Glutamatergic neuron (in vitro differentiated cells): ENCODE results near the gene BTN3A1. TPM values are rescaled to one million over a fixed set of nuclear protein-coding genes. Genes with fewer than 3 reads are reported as not detected.

Source experiments
- DNase-seq: peaks from one replicate; pipeline ENCODE4 v3.0.0; 2022
- H3K27ac Mint-ChIP-seq: one replicate; pipeline ENCODE4 v1.8.0; 2020; ENCODE audit warnings: mild to moderate bottlenecking, mixed read lengths, inconsistent platforms; ENCODE audit not compliant: unreplicated experiment
- H3K27me3 Mint-ChIP-seq: one replicate; pipeline ENCODE4 v1.8.0; 2020; ENCODE audit warnings: mild to moderate bottlenecking, moderate library complexity, mixed read lengths, inconsistent platforms; ENCODE audit not compliant: unreplicated experiment
- H3K36me3 Mint-ChIP-seq: one replicate; pipeline ENCODE4 v1.8.0; 2020; ENCODE audit warnings: mild to moderate bottlenecking, mixed read lengths, inconsistent platforms; ENCODE audit not compliant: unreplicated experiment
- H3K4me1 Mint-ChIP-seq: one replicate; pipeline ENCODE4 v1.8.0; 2020; ENCODE audit warnings: mild to moderate bottlenecking, low read depth, mixed read lengths, inconsistent platforms; ENCODE audit not compliant: unreplicated experiment
- H3K4me3 Mint-ChIP-seq: one replicate; pipeline ENCODE4 v1.8.0; 2020; ENCODE audit warnings: mild to moderate bottlenecking, mixed read lengths, inconsistent platforms; ENCODE audit not compliant: unreplicated experiment
- H3K9me3 Mint-ChIP-seq: one replicate; pipeline ENCODE4 v1.8.0; 2020; ENCODE audit warnings: mild to moderate bottlenecking, moderate library complexity, mixed read lengths, inconsistent platforms; ENCODE audit not compliant: unreplicated experiment
- total RNA-seq: library from RNA; stranded (reverse); fragmentation: NEBNext Ultra II Directional; extraction: Animal tissue kit (Norgen Biotek cat#: 25700); gene quantifications from one replicate; pipeline ENCODE4 v1.2.1, GENCODE V29; 2021; ENCODE audit not compliant: unreplicated experiment
- TF ChIP-seq, protein P1 (sequence below): fragments of 200-600 bp; sonication (generic); IDR thresholded peaks from one replicate; pipeline ENCODE4 v1.5.0; 2021; ENCODE audit not compliant: partially characterized antibody, unreplicated experiment

Gene BTN3A1
- total RNA-seq, 1 donor from 2014 or later = 2.2 TPM

DNA sequence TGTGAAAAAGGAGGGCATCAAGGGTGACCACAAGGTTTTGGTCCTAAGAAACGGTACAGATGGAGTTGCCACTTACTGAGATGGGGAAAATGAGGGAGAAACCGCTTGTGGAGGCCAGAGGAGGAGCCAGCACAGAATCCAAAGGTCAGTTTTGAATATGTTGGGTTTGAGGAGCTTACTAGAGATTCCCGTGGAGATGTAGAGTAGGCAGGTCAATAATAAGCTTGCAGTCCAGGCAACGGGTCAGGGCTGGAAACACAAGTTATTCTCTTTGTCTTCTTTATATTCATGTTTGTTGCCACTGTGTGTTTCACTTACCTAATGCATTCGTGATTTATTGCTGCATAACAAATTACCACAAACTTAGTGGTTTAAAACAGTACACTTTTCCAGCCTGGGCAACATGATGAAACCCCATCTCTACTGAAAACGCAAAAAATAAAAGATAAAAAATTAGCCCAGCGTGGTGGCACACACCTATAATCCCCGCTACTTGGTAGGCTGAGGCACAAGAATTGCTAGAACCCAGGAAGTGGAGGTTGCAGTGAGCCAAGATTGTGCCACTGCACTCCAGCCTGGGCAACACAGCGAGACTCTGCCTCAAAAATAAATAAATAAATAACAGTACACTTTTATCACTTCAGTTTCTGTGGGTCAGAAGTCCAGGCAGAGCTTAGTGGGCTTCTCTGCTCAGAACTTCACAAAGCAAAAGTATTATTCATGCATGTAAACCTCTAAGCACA, 39.8 kb upstream of the BTN3A1 start:
- Mint-ChIP-seq H3K36me3 (no peaks in the 10 kb centered on the region), H3K4me1 (no peaks in the 10 kb centered on the region), H3K9me3 (no peaks in the 10 kb centered on the region), H3K4me3 (no peak overlapping the region), H3K27me3 (no peaks in the 10 kb centered on the region), H3K27ac (no peak overlapping the region)
- TF ChIP-seq, protein P1, sequence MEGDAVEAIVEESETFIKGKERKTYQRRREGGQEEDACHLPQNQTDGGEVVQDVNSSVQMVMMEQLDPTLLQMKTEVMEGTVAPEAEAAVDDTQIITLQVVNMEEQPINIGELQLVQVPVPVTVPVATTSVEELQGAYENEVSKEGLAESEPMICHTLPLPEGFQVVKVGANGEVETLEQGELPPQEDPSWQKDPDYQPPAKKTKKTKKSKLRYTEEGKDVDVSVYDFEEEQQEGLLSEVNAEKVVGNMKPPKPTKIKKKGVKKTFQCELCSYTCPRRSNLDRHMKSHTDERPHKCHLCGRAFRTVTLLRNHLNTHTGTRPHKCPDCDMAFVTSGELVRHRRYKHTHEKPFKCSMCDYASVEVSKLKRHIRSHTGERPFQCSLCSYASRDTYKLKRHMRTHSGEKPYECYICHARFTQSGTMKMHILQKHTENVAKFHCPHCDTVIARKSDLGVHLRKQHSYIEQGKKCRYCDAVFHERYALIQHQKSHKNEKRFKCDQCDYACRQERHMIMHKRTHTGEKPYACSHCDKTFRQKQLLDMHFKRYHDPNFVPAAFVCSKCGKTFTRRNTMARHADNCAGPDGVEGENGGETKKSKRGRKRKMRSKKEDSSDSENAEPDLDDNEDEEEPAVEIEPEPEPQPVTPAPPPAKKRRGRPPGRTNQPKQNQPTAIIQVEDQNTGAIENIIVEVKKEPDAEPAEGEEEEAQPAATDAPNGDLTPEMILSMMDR = no peak
- no peak for DNase-seq

DNA sequence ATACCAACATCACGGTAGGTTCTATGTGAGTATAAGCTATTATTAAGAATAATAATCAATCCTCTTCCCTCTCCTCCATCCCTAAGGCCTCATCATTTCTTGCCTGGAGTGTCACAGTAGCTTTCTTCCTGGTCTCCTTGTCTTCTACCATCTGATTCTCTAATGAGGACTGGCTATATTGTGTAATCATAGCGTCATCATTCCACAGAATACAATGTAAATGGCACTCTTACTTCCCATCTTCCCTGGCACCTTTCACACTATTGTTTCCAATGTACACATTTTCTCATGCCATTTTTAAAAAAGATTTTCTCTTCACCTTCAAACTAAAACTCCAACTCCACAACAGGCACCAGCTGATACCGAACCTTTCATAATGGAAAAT, 39.2 kb upstream of the BTN3A1 start:
- no peak overlapping the region for H3K4me3 Mint-ChIP-seq
- H3K36me3 Mint-ChIP-seq = no peaks in the 10 kb centered on the region

DNA sequence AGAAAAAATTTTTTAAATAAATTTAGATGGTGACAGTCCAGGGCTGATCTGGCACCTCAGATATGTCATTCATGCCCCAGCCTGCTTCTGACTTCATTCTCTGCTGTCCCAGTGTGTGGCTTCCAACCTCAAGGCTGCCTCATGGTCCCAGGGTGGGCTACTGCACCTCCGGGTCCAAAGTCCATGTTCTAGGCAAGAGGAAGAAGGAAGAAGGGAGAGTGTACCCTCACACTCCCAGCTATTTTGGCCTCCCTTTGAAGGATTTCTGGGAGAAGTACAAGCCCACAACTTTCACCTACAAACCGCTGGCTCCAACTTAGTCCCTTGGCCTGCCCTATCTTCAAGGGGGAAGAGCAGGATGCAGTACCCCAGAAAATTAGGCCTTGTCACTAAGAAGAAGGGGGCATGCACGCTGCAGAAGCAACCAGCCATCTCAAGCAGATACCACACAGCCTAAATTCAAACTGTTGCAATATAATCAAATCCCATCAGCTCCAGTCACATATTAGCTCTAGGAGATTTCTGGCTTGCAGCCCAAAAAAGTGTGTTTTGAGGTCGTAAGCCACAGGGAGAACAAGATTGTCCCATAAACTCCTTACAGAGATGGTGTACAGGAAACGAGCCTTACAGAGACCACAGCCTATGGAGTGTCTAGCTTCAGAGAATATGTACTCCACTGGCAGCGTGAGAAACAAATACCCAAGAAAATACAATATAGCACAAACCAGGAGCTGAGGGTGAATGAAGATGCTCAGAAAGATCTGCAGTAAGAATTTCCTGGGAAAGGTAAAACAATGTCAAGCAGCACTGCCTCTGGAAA, 38.0 kb upstream of the BTN3A1 start:
- Mint-ChIP-seq H3K27me3 (no peaks in the 10 kb centered on the region), H3K9me3 (no peaks in the 10 kb centered on the region), H3K4me1 (no peaks in the 10 kb centered on the region), H3K4me3 (peak overlapping the region; percentile 65), H3K27ac (no peak overlapping the region), H3K36me3 (no peaks in the 10 kb centered on the region)
- TF ChIP-seq, protein P1 = no peak
- no peak for DNase-seq

More for the DNA sequence above, 39.2 kb upstream of the BTN3A1 start:
- TF ChIP-seq, protein P1 = no peak
- DNase-seq = no peak
- no peaks in the 10 kb centered on the region for H3K4me1 Mint-ChIP-seq
- H3K9me3 Mint-ChIP-seq = no peaks in the 10 kb centered on the region
- no peaks in the 10 kb centered on the region for H3K27me3 Mint-ChIP-seq
- H3K27ac Mint-ChIP-seq = no peak overlapping the region

- DNase-seq = no peak
- H3K36me3 Mint-ChIP-seq = no peaks in the 10 kb centered on the region
- TF ChIP-seq, protein P1 = no peak
- H3K27ac Mint-ChIP-seq = no peak overlapping the region
- no peaks in the 10 kb centered on the region for H3K4me1 Mint-ChIP-seq
- H3K27me3 Mint-ChIP-seq = no peaks in the 10 kb centered on the region
- no peak overlapping the region for H3K4me3 Mint-ChIP-seq
- H3K9me3 Mint-ChIP-seq = no peaks in the 10 kb centered on the region
Measured at GRCh38 chr6:26365633-26365995, 36.5 kb upstream of the BTN3A1 start.

DNA sequence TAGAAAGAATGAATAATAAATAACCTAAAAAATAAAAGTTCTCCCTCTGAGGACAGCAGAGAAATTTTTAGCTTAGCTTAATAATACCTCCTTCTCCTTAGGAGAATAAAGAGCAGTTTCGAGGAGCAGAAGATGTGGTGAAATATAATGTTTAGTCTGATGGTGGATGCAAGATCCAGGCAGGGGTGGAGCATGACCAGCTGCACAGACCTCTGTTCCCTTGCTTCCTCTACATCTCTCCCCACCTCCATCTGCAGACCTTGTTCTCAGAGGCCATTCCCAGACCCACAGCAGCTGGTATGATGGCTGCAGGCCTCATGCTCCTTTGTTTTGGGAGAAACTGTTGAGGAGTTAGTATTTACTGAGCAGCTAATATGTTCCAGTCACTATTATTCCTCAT, 35.6 kb upstream of the BTN3A1 start:
- no peak for DNase-seq
- TF ChIP-seq, protein P1 = no peak
- no peaks in the 10 kb centered on the region for H3K9me3 Mint-ChIP-seq
- H3K27me3 Mint-ChIP-seq = no peaks in the 10 kb centered on the region
- no peak overlapping the region for H3K4me3 Mint-ChIP-seq
- H3K36me3 Mint-ChIP-seq = no peaks in the 10 kb centered on the region
- H3K27ac Mint-ChIP-seq = no peak overlapping the region
- H3K4me1 Mint-ChIP-seq = no peaks in the 10 kb centered on the region
